Measurements from ENCODE around the gene BNC2.

- TF ChIP-seq CTCF (IDR thresholded peaks at IDR 0.05) (no peak), POLR2A (IDR thresholded peaks at IDR 0.05) (no peak)
Observed at GRCh38 chr9:16833296-16833835, 37.1 kb downstream of the BNC2 start.
